Raji (cell line): ENCODE data around the gene KHDRBS1.

ENCODE experiments used
- POLR2A ChIP-seq: IDR thresholded peaks from 2 replicates; pipeline ENCODE4 v1.6.1; 2011; ENCODE audit warnings: low read depth, low read length, control low read depth; ENCODE audit not compliant: insufficient read depth

The KHDRBS1 gene

DNA sequence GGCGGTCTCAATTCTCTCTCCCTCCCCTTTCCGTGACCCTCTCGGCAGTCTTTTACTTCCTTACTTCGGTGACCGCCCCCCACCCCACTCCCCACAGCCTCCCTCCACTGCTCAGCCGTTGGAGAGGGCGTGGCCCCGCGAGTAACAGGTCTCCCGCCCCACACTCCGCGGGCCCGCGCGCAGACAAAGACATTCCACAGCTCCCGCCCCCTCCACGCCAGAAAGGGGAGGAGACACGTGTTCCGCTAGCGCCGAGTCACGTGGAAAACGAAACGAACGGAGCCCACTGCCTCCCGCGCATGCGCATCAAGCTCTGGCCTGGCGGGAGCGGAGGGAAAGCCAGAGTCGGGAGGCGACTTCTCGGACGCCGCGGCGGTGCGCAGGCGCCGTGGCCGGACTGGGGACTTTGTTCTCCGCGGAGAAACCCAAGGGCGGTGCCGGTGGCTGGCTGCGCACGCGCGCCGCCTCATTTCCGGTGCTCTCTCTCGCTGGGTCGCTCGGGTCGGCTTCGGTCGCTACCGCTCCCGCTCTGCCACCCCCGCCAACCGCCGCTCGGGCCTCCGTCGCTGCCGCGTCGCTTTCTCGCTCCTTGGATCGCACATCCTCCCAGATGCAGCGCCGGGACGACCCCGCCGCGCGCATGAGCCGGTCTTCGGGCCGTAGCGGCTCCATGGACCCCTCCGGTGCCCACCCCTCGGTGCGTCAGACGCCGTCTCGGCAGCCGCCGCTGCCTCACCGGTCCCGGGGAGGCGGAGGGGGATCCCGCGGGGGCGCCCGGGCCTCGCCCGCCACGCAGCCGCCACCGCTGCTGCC, at the start of gene KHDRBS1:
TSS of gene KHDRBS1 (plus strand) at position 483 of the 813 bp plus-strand sequence. CDS start at position 611, 128 bp downstream.
- TF ChIP-seq POLR2A, result peak; percentile 81

DNA sequence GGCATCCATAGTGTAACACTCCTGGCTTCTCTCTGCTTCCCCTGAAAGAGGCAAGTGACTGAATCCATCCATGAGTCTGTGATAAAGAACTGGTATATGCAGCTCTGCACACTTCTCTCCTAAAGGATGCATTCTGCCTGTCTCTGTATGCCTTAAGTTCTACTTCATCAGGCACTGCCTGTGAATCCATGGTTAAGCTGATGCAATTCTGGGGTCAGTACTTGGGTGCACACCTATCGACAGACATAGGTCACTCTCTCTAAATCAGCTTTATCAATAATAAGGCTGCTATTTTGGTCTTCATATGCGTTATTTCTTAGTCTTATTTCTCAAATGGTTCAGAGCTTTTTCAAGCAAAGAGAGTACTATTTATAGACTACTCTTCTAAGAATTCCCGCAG, 42.8 kb upstream of the KHDRBS1 start:
- no peak for TF ChIP-seq POLR2A

- no peak for TF ChIP-seq POLR2A
Measured at GRCh38 chr1:31976401-31976800, 37.3 kb upstream of the KHDRBS1 start.

- TF ChIP-seq POLR2A, result no peak
Measured at GRCh38 chr1:31977385-31978131, 36.1 kb upstream of the KHDRBS1 start.

DNA sequence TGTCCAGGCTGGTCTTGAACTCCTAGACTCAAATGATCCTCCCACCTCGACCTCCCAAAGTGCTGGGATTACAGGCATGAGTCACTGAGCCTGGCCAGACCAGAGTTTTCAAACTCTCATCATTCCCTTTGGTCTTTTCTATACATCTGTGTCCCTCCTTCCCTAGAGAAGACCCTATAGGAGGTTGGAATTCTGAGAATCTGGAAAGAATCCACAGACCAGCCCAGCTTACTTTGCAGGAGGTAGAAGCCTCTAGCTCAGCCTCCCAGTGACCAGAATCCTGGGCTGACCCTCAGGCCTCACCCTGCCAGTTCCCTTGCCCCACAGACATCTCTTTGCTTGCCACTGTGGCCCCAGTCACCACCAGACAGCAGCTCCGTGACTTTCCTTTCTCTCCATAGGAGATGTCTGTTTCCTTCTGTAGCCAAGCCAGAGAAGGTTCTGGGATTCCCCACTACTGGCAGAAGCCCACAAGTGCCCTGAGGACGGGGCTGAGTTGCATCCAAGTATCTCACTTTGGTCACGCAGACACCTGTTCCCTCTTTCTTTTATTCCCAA, 34.7 kb upstream of the KHDRBS1 start:
- no peak for TF ChIP-seq POLR2A

DNA sequence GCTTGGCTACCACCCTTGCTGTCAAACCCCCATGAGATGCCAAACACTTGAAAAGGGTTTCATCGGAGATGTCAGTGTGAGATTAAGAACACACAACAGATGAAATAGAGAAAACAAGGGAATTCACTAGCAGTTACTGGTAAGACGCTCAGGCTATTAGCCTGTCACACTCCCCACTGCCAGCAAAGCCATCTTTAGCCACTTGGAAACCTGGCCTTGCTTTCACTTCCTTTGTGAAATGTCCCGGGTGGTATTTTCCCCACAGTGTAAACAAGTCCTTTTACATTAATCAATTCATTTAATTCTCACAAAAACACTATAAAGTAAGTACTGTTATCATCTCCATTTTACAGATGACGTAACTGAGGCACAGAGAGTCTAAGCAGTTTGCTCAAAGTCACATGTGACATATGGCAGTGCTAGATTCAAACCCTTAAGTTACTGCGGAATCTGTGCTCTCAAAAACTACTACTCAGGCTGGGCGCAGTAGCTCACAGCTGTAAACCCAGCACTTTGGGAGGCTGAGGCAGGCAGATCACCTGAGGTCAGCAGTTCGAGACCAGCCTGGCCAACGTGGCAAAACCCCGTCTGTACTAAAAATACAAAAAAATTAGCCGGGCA, 32.7 kb upstream of the KHDRBS1 start:
- TF ChIP-seq POLR2A, result no peak

DNA sequence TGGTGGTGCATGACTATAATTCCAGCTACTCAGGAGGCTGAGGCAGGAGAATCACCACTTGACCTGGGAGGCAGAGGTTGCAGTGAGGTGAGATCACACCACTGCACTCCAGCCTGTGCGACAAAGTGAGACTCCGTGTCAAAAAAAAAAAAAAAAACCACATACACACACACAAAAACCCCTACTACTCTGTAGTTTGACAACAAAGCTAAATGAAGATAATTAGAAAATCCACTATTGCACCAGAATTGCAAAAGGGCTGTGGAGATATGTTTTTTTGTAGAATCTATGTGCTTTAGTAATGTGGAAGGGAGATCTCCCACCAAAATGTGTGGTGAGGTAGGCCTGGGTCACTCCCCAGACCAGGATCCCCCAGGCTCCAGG, 32.2 kb upstream of the KHDRBS1 start:
- TF ChIP-seq POLR2A, result no peak

DNA sequence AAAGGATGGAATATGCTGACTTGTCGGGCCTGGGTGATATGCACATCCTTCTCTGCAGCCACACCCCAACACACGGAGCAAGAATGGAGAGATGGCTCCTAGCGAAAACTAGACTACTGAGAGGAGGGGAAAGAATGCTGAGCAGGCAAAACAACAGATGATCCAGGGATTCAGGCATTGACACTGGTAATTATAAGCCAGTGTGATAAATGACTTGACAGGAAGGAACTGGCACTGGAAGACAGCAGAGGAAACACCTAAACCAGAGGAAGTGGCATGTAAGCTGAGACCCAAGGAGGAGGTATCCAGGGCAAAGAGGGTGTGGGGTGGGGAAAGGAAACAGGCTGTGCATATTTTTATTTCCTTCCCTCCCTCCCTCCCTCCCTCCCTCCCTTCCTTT, 31.7 kb upstream of the KHDRBS1 start:
- TF ChIP-seq POLR2A, result no peak

GRCh38 chr1:31984419-31985347, 29.0 kb upstream of the KHDRBS1 start:
- peak; percentile 58; the same call in 1 of the 2 replicates for TF ChIP-seq POLR2A

GRCh38 chr1:31985430-31985829, 28.2 kb upstream of the KHDRBS1 start:
- peak; percentile 27; the same call in 1 of the 2 replicates for TF ChIP-seq POLR2A

DNA sequence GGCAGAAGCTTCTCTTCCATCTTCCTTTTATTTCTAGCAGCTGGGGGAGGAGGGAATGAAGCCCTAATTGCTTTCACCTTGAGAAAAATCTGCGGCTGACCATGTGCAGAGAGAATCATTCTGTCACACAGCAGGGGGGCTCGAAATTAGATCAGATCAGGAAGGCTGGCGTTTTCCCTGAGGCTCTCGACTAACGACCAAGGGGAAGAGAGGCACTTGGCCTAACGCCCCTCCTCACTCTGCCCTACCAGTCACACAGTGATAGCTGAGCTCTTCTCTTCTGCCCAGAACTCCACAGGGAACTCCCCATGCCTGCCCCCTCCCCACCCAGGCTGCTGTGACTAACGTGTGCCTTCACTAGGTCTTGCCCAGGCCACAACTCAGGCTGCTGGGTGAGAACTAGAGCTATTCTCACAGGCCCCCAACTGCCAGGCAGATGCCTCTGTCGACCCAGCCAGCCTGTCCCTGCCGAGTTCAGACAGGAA, 26.5 kb upstream of the KHDRBS1 start:
- TF ChIP-seq POLR2A, result no peak

DNA sequence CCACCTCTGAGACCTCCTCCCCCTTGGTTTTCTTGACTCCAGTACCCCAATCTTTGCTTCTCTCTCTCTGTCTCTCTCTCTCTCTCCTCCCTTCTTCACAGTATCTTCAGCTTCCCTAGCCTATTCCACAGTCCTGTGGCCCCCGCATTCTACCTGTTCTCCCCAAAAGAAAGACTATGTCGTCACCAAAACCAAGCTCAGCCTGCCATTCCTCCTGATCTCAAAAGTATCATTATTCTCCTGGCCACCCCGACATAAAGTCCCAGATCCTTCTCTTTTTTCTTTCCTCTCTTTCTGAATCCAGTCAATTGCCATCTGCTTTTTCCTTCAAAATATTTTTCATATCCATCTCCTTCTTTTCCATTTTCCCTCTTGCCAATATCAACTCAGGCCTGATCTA, 23.7 kb upstream of the KHDRBS1 start:
- TF ChIP-seq POLR2A, result no peak

DNA sequence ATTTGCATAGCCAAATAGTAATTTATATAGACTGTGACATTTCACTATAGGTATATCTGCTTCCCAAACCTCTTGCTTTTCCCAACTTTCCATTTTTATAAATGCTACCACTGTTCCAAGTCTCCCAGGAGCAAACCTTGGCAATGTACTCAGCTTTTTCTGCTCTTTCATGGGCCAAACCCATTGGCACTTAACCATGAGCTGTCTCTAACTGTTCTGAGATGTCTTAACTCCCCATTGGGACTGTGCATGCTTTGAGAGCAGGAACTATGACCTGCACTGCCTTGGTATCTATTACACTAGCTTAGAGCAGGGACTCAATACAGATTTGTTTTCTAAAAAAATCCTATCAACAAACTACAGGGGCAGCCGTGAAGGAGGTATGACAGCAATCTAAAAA, 22.5 kb upstream of the KHDRBS1 start:
- TF ChIP-seq POLR2A, result no peak

DNA sequence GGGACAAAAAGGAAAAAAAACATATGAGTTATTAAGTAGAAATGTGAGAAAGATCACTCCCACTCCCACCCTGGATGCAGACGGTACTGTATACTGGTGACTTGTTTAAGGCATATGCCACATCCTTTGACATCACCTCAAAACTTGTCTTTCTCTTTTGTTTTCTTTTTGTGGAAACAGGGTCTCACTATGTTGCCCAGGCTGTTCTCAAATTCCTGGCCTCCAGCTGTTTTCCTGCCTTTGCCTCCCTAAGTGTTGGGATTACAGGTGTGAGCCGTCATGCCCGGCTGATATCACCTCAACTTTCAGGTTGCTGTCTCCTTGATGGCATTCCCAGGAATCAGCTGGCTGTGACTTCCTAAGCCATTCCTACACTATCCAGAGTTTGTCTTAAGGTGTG, 18.4 kb upstream of the KHDRBS1 start:
- TF ChIP-seq POLR2A, result no peak
